Brain microvascular endothelial cell (primary cell): ENCODE measurements around the gene MYL10.
"Not testable (repeated sequence)": the region's sequence is repeated elsewhere in the genome, so short reads cannot be mapped to it uniquely, and the experiment has no call there.

Experiments
- DNase-seq: peaks from one replicate; pipeline ENCODE4 v3.0.0-alpha.2; 2020
- H3K27ac ChIP-seq: fragments of 250-450 bp; sonication (Bioruptor Pico); 2 replicates; pipeline ENCODE4 v1.5.1; 2020; ENCODE audit warnings: mild to moderate bottlenecking, moderate library complexity
- H3K27me3 ChIP-seq: fragments of 250-450 bp; sonication (Bioruptor Pico); replicated peaks from 2 replicates; pipeline ENCODE4 v1.5.1; 2020; ENCODE audit warnings: mild to moderate bottlenecking
- H3K36me3 ChIP-seq: fragments of 250-450 bp; sonication (Bioruptor Pico); replicated peaks from 2 replicates; pipeline ENCODE4 v1.5.1; 2020; ENCODE audit warnings: mild to moderate bottlenecking
- H3K4me3 ChIP-seq: 2 replicates; pipeline ENCODE4 v1.5.1; 2011; ENCODE audit warnings: low read depth, mild to moderate bottlenecking, control low read depth, low read length, moderate library complexity
- CTCF ChIP-seq: IDR thresholded peaks from 2 replicates; pipeline ENCODE4 v1.5.1; 2011; ENCODE audit warnings: low read depth, mild to moderate bottlenecking, moderate library complexity, low read length, control low read depth, inconsistent platforms; ENCODE audit errors: missing control alignments
- in situ Hi-C: cut with HindIII; loops from 2 replicates; pipeline ENCODE4 v1.10.0; 2017; ENCODE audit warnings: low sequenced_read_pairs, low pct_ligation_motif_present

Gene MYL10

GRCh38 chr7:101606498-101606923, 22.6 kb downstream of the MYL10 start:
- Histone ChIP-seq H3K4me3 (no peak overlapping the region), H3K27ac (no peak overlapping the region), H3K27me3 (peaks cover 3% of the 10 kb centered on the region), H3K36me3 (no peaks in the 10 kb centered on the region)
- in situ Hi-C loops: no loop called here
- no peak for TF ChIP-seq CTCF
- no peak for DNase-seq

- no peak overlapping the region for H3K27ac ChIP-seq
- H3K27me3 ChIP-seq: peaks cover 3% of the 10 kb centered on the region
- H3K36me3 ChIP-seq: no peaks in the 10 kb centered on the region
- in situ Hi-C loops: no loop called here
- no peak for DNase-seq
- H3K4me3 ChIP-seq: no peak overlapping the region
- TF ChIP-seq CTCF: no peak
Measured at GRCh38 chr7:101605611-101606497, 23.2 kb downstream of the MYL10 start.

- DNase-seq, H3K27me3 ChIP-seq, H3K36me3 ChIP-seq, in situ Hi-C loops, H3K4me3 ChIP-seq, H3K27ac ChIP-seq: not testable (repeated sequence)
Measured at GRCh38 chr7:101604934-101605332, 24.2 kb downstream of the MYL10 start.

GRCh38 chr7:101604331-101604933, 24.7 kb downstream of the MYL10 start:
- Histone ChIP-seq H3K4me3 (no peak overlapping the region), H3K27me3 (no peaks in the 10 kb centered on the region), H3K36me3 (no peaks in the 10 kb centered on the region), H3K27ac (no peak overlapping the region)
- DNase-seq: no peak
- in situ Hi-C loops: no loop called here
- no peak for TF ChIP-seq CTCF

GRCh38 chr7:101602484-101603241, 26.4 kb downstream of the MYL10 start:
- peak; percentile 97 for TF ChIP-seq CTCF

GRCh38 chr7:101602082-101602481, 27.0 kb downstream of the MYL10 start:
- H3K4me3 ChIP-seq: no peak overlapping the region
- no peak overlapping the region for H3K27ac ChIP-seq
- no peak for TF ChIP-seq CTCF
- H3K27me3 ChIP-seq: no peaks in the 10 kb centered on the region
- no peaks in the 10 kb centered on the region for H3K36me3 ChIP-seq
- in situ Hi-C loops: no loop called here
- no peak for DNase-seq

More at GRCh38 chr7:101602484-101603241, 26.4 kb downstream of the MYL10 start:
- in situ Hi-C loops: no loop called here
- no peaks in the 10 kb centered on the region for H3K36me3 ChIP-seq
- no peak overlapping the region for H3K4me3 ChIP-seq
- no peaks in the 10 kb centered on the region for H3K27me3 ChIP-seq
- DNase-seq: peak; percentile 54
- no peak overlapping the region for H3K27ac ChIP-seq
